IPS-18c (cell line): ENCODE measurements around the gene ETS1.

Experiments
- H3K4me3 ChIP-seq: 2 replicates; pipeline ENCODE4 v1.7.0; 2013; ENCODE audit warnings: low read depth, mild to moderate bottlenecking, low read length, moderate library complexity; ENCODE audit not compliant: insufficient read depth
- H3K9me3 ChIP-seq: one replicate; pipeline ENCODE4 v1.6.1; 2013; ENCODE audit warnings: mild to moderate bottlenecking, low read length, moderate library complexity; ENCODE audit not compliant: control insufficient read depth, insufficient read depth

The ETS1 gene

DNA sequence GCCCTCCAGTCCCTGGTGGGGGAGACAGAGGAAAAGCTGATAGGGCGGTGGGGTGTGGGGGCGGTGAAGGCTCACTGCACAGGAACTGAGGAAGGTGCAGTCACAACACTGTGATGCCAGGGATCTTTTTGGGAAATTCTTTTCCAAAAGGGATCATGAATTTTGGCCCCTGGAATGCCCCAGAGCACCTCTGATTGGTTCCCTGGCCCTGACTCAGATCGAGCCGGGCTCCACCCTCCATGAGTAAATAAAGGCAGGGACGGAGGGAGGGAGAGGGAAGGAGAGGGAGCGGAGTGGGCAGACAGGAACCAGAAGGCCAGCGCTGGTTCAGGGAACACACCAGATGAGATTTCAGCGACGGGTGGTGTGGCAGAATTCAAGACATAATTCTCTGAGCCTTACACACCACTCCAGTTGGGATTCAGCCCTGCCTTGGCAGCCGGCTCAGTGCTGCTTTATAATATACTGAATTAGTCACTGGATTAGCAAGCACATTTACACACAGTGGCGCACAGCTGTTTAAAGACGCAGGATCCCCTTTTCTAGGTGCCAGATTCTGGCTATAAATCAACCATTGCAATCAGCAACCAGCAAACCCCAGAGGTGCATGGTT lies 80.3 kb downstream of the ETS1 start:
- peak overlapping the region; percentile 15 for H3K4me3 ChIP-seq

GRCh38 chr11:128506356-128506755 lies 81.0 kb downstream of the ETS1 start:
- Histone ChIP-seq H3K4me3 (0 out of 2 replicates have a peak overlapping the region, but pooled peaks have one; percentile 17), H3K9me3 (no peaks in the 10 kb centered on the region)

More for the DNA sequence above, 80.3 kb downstream of the ETS1 start:
- no peaks in the 10 kb centered on the region for H3K9me3 ChIP-seq

- Histone ChIP-seq H3K9me3 (no peaks in the 10 kb centered on the region), H3K4me3 (no peak overlapping the region)
These were observed 81.8 kb downstream of the ETS1 start for GRCh38 chr11:128505449-128506065.

DNA sequence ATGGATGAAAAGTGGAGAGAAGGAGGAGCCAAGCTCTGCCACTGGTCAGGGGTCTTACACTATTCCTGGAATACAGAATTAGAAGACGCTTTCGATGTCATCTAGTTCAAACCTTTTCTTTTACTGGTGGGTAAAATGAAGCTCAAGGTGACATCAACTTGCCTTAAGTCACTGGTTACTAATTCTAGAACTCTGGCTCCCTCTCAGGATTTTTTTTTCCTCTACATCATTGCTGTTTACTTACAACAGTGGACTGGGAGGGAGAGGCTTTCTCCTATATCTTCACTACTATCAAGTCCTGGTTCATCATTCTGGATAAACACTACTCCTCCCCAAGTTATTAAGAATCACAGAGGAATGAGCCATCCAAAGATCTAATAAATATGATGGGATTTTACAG lies 82.9 kb downstream of the ETS1 start:
- no peak overlapping the region for H3K4me3 ChIP-seq
- H3K9me3 ChIP-seq = no peaks in the 10 kb centered on the region

DNA sequence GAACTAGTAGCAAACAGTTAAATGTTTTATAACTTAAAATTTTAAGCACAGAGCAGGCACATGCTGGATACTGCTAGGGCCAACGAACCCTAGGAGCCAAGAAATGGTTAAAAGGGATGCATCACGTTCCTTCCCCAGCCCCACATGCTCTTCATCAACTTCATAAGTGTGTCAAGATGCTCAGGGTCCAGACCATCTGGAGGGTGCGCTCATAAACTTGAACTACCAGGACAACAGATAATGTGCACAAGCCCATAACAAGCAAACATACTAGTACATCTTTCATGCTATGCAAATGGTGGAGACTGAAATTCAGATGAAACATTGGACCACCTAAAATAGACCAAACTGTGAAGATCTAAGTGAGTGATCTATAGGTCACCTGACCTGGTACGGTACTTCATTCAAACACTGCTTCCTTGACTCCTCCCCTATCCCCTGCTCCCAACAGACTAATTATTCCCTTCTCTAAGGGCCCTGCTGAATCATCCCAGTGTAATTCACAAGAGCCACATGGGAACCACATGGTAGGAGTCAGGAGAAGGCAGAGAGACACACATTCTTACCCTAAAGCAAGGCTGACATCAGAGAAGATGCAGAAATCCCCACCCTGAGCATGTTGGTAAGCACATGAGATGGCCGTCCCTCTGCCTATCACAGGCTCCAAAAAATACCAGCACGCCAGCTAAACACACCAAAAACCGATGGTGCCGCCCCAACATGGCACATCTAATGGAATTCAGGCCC lies 83.9 kb downstream of the ETS1 start:
- Histone ChIP-seq H3K9me3 (no peaks in the 10 kb centered on the region), H3K4me3 (no peak overlapping the region)

GRCh38 chr11:128502726-128503125 lies 84.6 kb downstream of the ETS1 start:
- H3K4me3 ChIP-seq = no peak overlapping the region
- no peaks in the 10 kb centered on the region for H3K9me3 ChIP-seq

DNA sequence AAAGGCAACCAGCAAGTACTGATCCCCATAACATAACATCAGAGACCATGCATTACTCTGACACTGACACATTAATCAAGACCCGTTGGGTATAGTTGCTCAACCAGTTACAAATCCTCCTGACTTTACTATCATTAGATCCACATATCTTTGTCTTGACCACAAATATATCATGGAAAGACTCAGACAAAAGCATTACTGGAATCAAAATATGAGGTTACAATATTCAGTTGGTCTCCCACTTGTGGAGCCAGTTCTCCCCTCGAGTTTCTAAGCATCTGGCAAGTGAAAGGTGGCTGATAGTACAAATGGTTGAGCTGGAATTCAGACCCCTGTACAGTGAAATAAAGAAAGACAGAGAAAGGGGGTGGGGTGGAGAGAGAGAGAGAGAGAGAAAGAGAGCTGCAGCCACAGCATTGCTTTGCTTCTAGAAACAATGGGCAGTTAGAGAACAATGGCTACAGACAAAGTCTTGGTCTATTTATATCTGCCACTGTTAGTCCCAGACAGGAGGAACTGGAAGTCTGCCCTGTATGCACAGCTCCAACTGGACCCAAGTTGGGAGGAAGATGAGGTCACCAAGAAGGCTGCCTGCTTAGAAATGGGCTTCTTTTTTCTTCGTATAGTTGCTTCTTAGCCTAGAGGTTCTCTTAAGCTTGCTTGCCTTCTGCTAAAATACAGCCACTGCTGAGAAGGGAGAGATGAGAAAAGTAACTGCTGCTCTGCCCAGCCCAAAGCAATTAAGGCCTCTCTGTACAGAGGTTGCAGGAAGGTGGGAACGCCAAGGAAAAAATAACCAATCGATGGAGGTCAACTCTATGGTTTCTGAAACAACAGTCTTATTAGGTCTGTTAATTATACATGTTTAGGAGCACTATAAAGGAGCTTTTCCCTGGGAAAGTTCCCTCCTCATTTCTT lies 85.5 kb downstream of the ETS1 start:
- no peaks in the 10 kb centered on the region for H3K9me3 ChIP-seq
- no peak overlapping the region for H3K4me3 ChIP-seq

DNA sequence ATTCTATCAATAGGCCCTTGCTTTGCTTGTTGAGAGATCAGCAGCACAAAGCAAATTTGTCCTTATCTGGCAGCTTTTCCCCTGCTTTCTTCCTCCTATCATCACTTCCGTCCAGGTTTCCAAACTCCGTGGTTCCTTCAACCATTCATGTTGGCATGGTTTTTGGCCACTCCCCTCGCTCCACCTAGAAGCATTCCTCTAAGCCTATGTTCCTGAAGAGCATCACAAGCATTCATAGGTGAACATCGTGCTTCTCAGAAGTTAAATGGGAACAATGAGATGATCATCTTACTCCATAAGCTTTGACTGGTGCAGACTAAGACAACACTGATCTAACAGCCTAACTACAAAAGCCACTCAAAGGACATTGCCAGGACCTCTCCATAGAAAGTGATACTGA lies 86.3 kb downstream of the ETS1 start:
- no peak overlapping the region for H3K4me3 ChIP-seq
- no peaks in the 10 kb centered on the region for H3K9me3 ChIP-seq

DNA sequence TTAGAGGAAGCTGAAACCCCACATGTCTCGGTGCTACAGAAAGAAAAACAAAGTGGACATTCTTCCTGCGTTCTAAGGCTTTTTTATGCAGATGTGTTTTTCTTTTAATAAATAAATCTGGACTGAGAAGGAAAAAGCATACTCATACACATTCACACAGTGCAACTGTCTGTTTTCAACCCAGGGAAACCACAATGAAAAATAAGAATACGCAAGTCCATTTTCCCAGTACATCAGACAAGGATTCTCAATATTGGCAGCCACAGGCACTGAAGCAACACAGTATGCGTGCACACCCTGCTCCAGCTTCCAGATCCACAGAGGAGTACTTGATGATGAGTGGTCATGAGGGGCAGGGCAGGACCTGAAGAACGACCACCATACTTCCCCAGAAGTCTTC lies 86.9 kb downstream of the ETS1 start:
- H3K9me3 ChIP-seq = no peaks in the 10 kb centered on the region
- H3K4me3 ChIP-seq = no peak overlapping the region

- Histone ChIP-seq H3K9me3 (no peaks in the 10 kb centered on the region), H3K4me3 (no peak overlapping the region)
These were observed 87.6 kb downstream of the ETS1 start for GRCh38 chr11:128499613-128500253.

DNA sequence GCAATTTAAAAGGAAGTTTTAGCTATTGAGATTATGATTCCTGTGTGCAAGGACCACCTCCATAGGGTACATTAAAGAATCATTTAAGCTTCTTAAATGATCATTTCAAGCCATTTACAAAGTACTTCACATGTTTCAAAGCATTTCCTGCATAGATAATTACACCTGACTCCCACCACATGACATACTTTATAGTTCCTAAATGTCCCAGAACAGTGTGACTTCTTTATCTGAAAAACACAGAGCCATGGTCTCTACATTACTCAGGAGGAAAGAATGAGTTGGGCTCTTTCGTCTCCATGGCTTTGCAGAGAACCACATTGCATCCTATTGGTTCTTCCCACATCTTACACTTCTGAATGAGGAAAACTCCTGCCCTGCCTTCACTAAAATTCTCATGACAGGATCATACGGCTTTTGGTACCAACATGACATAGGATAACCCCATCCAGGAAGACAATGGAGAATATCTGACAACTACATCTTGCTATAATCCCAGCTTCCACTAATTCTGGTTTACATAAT lies 88.6 kb downstream of the ETS1 start:
- Histone ChIP-seq H3K4me3 (no peak overlapping the region), H3K9me3 (no peaks in the 10 kb centered on the region)

DNA sequence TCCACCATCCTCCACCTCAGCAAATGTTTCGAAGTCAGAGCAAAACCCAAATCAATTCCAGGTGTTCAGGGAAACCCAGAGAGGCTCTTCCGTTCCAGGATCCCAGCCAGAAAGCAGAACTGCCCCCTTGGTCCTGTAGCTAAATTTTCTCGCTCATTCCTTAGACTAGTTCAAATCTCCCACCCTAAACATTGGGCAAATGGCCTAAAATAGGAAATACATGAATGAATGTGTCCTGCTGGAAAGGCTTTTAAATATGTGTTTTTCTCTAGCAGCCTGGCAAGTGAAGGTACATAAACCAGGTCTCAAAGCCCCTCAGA lies 89.6 kb downstream of the ETS1 start:
- Histone ChIP-seq H3K9me3 (no peaks in the 10 kb centered on the region), H3K4me3 (no peak overlapping the region)

DNA sequence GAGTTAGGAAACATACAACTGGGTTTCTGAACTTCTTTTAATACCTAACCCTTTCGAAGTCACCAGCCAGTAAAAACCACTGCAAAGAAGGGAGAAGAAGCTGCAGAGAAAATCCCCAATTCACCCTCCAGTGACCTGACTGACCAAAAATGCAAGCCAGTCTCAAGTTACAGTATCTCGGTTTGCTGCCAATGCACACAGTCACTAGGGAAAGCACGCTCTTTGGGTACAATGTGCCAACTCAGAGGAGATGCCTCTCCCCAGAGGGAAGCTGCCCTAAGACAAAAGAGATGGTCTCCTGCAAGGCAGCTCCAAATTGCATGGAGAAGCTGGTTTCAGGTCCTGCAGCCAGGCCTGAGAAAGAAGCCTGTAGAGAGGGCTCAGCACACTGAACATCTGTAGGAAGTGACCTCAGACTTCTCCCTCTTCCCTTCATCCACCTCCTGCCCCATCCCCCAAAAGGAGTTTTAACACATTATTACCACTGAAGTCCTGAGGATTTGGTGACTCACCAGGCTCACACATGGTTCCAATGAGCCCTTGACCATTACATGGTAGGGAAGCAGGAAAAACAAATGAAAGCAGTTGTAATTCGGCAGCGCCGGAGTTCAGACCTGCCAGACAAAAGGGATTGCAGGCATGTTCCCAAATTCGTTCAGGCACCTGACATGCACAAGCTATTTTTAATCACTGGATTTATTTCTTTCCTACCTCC lies 90.1 kb downstream of the ETS1 start:
- Histone ChIP-seq H3K9me3 (no peaks in the 10 kb centered on the region), H3K4me3 (no peak overlapping the region)

GRCh38 chr11:128496692-128497060 lies 90.7 kb downstream of the ETS1 start:
- Histone ChIP-seq H3K4me3 (no peak overlapping the region), H3K9me3 (no peaks in the 10 kb centered on the region)

- Histone ChIP-seq H3K4me3 (no peak overlapping the region), H3K9me3 (no peaks in the 10 kb centered on the region)
These were observed 91.1 kb downstream of the ETS1 start for GRCh38 chr11:128496249-128496648.
